Nephron (organoid): ENCODE data around the gene MGARP.
A peak's percentile ranks its signal among the peaks of the same experiment; 100 is the strongest.
"Not testable (repeated sequence)": the region's sequence is repeated elsewhere in the genome, so short reads cannot be mapped to it uniquely, and the experiment has no call there.

Experiments used
- H3K27ac Mint-ChIP-seq, 3 experiments: 2 replicates each; pipeline ENCODE4 v1.8.0; 2020; ENCODE audit warnings: mixed read lengths in 3 of 3, mild to moderate bottlenecking in 2 of 3, moderate library complexity in 1 of 3
- H3K27me3 Mint-ChIP-seq: 2 replicates; pipeline ENCODE4 v1.8.0; 2021; ENCODE audit warnings: low read depth, mild to moderate bottlenecking, moderate library complexity, mixed read lengths
- H3K36me3 Mint-ChIP-seq: 2 replicates; pipeline ENCODE4 v1.8.0; 2020; ENCODE audit warnings: low read depth, mixed read lengths
- H3K4me1 Mint-ChIP-seq: 2 replicates; pipeline ENCODE4 v1.8.0; 2020; ENCODE audit warnings: mixed read lengths
- H3K4me3 Mint-ChIP-seq, 3 experiments: 2 replicates each; pipeline ENCODE4 v1.8.0; 2020; ENCODE audit warnings: mild to moderate bottlenecking in 3 of 3, mixed read lengths in 3 of 3, moderate library complexity in 2 of 3
- H3K9me3 Mint-ChIP-seq: 2 replicates; pipeline ENCODE4 v1.8.0; 2020; ENCODE audit warnings: mixed read lengths
- TF ChIP-seq, protein P1 (sequence below), 3 experiments: fragments of 200-600 bp; sonication (generic); IDR thresholded peaks; one replicate each; pipeline ENCODE4 v1.5.0; 2021; ENCODE audit warnings: antibody characterized with exemption in 3 of 3; ENCODE audit not compliant: unreplicated experiment in 3 of 3

The MGARP gene

DNA sequence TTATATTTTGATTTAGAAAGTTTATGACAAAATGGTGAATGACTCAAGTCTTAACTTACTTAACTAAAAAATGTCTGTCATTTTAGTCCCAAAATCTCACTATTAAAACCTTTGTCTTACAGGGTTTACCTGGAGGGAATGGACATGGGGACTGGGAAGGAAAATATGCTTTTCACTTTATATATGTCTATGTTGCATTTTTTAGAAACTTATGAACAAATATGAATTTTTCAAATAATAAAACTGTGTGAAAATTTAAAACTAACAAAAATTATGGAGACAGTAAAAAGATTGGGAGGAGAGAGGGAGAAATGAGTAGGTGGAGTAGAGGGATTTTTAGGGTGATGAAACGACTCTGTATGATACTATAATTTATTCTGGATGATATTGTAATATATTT, 6.2 kb downstream of the MGARP start:
- no peak overlapping the region for H3K4me3 Mint-ChIP-seq
- peaks cover 25% of the 10 kb centered on the region for H3K27me3 Mint-ChIP-seq
- H3K4me1 Mint-ChIP-seq: peaks cover 2% of the 10 kb centered on the region
- TF ChIP-seq, protein P1, sequence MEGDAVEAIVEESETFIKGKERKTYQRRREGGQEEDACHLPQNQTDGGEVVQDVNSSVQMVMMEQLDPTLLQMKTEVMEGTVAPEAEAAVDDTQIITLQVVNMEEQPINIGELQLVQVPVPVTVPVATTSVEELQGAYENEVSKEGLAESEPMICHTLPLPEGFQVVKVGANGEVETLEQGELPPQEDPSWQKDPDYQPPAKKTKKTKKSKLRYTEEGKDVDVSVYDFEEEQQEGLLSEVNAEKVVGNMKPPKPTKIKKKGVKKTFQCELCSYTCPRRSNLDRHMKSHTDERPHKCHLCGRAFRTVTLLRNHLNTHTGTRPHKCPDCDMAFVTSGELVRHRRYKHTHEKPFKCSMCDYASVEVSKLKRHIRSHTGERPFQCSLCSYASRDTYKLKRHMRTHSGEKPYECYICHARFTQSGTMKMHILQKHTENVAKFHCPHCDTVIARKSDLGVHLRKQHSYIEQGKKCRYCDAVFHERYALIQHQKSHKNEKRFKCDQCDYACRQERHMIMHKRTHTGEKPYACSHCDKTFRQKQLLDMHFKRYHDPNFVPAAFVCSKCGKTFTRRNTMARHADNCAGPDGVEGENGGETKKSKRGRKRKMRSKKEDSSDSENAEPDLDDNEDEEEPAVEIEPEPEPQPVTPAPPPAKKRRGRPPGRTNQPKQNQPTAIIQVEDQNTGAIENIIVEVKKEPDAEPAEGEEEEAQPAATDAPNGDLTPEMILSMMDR (IDR thresholded peaks at IDR 0.05; ENCODE audit: unreplicated experiment in 3 of 3): no peak
- H3K36me3 Mint-ChIP-seq: no peaks in the 10 kb centered on the region
- H3K27ac Mint-ChIP-seq: no peak overlapping the region
- no peaks in the 10 kb centered on the region for H3K9me3 Mint-ChIP-seq

DNA sequence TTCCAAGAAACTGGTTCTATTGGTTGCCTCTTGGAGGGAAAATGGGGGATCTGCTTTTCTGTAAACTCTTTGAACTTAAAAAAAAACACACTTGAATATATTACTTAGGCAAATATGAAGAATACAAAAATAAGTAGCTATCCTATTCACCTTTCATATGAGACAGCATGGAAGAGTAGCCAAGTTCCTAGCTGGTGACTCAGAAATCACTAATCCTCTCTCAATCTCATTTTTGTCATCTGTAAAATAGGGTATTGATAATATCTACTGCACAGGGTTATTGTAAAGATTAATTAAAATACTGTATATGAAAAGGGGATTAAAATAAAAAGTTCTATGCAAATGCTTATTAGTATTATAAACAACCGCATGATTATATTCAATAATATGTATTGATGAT, 12.7 kb downstream of the MGARP start:
- H3K4me1 Mint-ChIP-seq: peaks cover 10% of the 10 kb centered on the region
- peak overlapping the region in 1 of 3 experiments; percentile 87 for H3K4me3 Mint-ChIP-seq
- TF ChIP-seq, protein P1 (IDR thresholded peaks at IDR 0.05; ENCODE audit: unreplicated experiment in 3 of 3): no peak
- no peaks in the 10 kb centered on the region for H3K9me3 Mint-ChIP-seq
- H3K36me3 Mint-ChIP-seq: no peaks in the 10 kb centered on the region
- peak overlapping the region; percentile 81 to 89 (median 87) for H3K27ac Mint-ChIP-seq
- H3K27me3 Mint-ChIP-seq: no peaks in the 10 kb centered on the region

DNA sequence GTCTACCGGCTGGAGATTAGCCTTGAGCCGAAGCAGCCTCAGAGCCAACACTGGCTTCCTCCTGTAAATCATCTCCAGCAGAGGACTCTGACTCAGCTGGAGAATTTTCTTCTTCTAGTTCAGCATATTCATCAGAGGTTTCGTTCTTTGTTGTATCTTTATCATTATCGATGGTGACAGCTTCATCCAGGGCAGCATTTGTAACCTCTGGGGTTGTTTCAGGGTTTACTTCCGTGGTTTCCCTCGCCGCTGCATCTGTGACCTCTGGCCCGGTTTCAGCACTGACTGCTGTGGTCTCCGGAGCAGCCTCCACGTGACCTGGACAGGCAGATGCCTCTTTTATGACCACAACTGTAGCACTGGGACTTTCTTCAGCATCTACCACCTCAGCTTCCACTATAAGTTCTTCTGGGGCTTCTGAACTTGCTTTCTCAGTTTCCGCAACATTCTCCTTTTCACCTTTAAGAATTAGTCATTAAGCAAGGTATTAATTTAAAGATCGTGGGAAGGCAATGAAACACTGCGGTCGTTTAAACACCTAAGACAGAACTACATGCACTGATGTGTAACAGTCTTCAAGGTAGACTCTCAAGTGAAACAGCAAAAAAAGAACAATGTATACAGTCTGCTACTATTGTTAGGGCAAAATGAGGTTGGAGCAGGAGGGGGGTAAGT, 13.3 kb downstream of the MGARP start:
- no peaks in the 10 kb centered on the region for H3K36me3 Mint-ChIP-seq
- no peaks in the 10 kb centered on the region for H3K9me3 Mint-ChIP-seq
- H3K4me3 Mint-ChIP-seq: peak overlapping the region; percentile 79 to 87 (median 83)
- H3K27me3 Mint-ChIP-seq: no peaks in the 10 kb centered on the region
- TF ChIP-seq, protein P1 (IDR thresholded peaks at IDR 0.05; ENCODE audit: unreplicated experiment in 3 of 3): no peak
- peaks cover 10% of the 10 kb centered on the region for H3K4me1 Mint-ChIP-seq
- H3K27ac Mint-ChIP-seq: peak overlapping the region; percentile 81 to 89 (median 87)

DNA sequence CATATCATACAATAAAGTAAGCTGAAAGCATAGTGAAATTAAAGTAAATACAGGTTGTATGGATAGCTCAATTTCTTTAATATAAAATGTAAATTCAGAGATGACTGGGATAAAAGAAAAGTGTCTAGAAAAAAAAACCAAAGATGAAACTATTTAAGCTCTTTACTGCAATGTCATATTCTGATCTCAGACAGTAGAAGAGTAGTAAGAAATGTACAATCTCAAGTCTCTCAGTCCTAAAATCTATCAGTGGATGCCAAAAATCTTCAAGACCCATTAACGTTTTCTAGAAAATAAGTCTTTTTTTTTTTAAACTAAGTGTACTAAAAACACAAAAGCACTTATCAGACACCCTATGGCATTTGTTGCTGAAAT, 13.8 kb downstream of the MGARP start:
- peaks cover 10% of the 10 kb centered on the region for H3K4me1 Mint-ChIP-seq
- H3K27me3 Mint-ChIP-seq: no peaks in the 10 kb centered on the region
- no peaks in the 10 kb centered on the region for H3K36me3 Mint-ChIP-seq
- peak overlapping the region; percentile 81 to 89 (median 87) for H3K27ac Mint-ChIP-seq
- H3K4me3 Mint-ChIP-seq: peak overlapping the region; percentile 79 to 87 (median 83)
- no peaks in the 10 kb centered on the region for H3K9me3 Mint-ChIP-seq
- TF ChIP-seq, protein P1 (IDR thresholded peaks at IDR 0.05; ENCODE audit: unreplicated experiment in 3 of 3): no peak

DNA sequence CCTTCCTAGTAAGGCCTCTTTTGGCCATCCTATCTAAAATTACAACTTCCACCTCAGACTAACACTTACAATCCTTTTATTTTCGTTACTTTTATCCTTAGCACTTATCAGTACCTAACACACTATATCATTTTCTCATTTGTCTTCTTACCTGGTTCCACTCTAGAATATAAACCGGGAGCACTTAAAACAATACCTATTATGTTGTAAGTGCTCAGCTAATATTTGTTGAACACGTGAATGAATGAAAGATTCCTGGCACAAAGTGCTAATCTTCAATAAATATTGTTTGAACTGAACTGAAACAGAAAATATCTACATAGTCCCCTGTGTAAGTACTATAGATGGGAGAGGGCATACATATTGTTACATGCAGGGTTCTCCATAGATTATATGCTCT, 14.4 kb downstream of the MGARP start:
- H3K4me1 Mint-ChIP-seq: peaks cover 10% of the 10 kb centered on the region
- no peaks in the 10 kb centered on the region for H3K36me3 Mint-ChIP-seq
- peak overlapping the region in 1 of 3 experiments; percentile 24 for H3K27ac Mint-ChIP-seq
- no peaks in the 10 kb centered on the region for H3K27me3 Mint-ChIP-seq
- H3K4me3 Mint-ChIP-seq: no peak overlapping the region
- H3K9me3 Mint-ChIP-seq: no peaks in the 10 kb centered on the region
- TF ChIP-seq, protein P1 (IDR thresholded peaks at IDR 0.05; ENCODE audit: unreplicated experiment in 3 of 3): no peak

DNA sequence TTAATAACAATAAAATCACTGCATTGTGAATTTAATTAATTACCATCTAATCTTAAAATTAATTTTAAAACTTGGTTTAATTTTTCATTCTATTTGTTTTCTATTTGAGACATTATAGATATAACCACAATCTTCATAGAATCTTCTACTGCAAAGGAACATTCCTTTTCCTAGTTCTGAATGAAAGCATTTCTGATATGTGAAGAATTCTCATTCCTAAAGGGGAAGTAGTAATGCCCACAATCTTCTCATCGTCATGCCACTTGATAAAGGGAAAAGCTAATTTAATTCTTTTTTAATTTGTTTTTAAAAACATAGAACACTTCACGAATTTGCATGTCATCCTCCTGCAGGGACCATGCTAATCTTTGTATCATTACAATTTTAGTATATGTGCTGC, 23.7 kb downstream of the MGARP start:
- H3K36me3 Mint-ChIP-seq: no peaks in the 10 kb centered on the region
- no peaks in the 10 kb centered on the region for H3K9me3 Mint-ChIP-seq
- TF ChIP-seq, protein P1 (IDR thresholded peaks at IDR 0.05; ENCODE audit: unreplicated experiment in 3 of 3): no peak
- H3K27ac Mint-ChIP-seq: no peak overlapping the region
- H3K27me3 Mint-ChIP-seq: no peaks in the 10 kb centered on the region
- no peaks in the 10 kb centered on the region for H3K4me1 Mint-ChIP-seq
- no peak overlapping the region for H3K4me3 Mint-ChIP-seq

DNA sequence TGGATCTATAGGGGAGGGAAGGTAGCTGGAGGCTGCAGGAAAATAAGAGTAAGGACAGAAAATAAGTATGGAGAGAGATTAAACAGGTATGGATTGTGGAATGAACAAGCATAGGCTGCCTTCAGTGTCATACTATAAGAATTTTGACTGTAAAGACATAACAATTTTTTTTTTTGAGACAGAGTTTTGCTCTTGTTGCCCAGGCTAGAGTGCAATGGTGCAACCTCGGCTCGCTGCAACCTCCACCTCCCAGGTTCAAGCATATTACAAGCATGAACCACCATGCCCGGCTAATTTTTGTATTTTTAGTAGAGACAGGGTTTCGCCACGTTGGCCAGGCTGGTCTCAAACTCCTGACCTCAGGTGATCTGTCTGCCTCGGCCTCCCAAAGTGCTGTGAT, 24.4 kb downstream of the MGARP start:
- H3K27me3 Mint-ChIP-seq, H3K36me3 Mint-ChIP-seq, H3K27ac Mint-ChIP-seq, H3K9me3 Mint-ChIP-seq, H3K4me3 Mint-ChIP-seq, H3K4me1 Mint-ChIP-seq: not testable (repeated sequence)
